Hepatocyte (in vitro differentiated cells): ENCODE measurements around the gene PPBP.

Source experiments
- EZH2 ChIP-seq: fragments of 200-600 bp; sonication (generic); IDR thresholded peaks from 2 replicates; pipeline ENCODE4 v1.6.1; 2016; ENCODE audit warnings: antibody characterized with exemption, mild to moderate bottlenecking, borderline replicate concordance
- TF ChIP-seq, protein P1 (sequence below): fragments of 200-600 bp; sonication (generic); IDR thresholded peaks from 2 replicates; pipeline ENCODE4 v1.5.1; 2016; ENCODE audit warnings: antibody characterized with exemption, mild to moderate bottlenecking; ENCODE audit not compliant: poor library complexity

DNA sequence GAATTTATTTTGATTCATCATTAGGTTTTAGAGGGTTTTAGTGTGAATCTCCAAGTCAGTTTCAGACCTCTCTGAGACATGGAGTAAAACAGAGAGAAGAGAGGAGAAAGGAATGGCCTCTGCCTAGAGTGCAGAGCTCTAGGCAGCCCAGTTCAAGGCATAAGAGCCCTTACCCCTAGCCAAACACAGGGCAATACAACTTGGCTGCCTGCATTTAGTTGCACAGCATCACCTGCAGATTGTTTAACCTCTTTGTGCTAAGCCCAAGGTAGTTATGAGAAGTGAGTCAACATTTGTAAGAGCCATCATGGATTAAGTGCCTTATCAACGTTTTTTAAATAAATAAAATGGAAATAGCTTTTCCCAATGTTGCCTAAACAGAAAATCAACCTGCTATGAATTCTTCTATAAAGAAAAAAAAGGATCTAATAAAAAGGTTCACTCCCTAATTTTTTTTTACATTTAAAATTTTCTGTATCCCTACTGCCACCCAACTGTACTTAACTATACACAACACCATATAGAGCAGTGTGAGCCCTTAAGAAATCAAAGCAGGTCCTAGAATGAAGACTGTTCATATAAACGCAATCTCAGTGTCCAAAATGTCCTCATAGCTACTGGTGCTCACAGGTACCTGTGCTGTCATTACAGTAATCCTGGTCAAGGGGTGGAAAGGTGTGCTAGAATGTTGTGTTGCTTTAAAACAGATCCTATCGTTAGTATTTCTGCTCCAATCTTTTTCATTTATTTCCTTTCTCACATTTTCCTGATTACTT lies 42.1 kb downstream of the PPBP start:
- TF ChIP-seq, protein P1, sequence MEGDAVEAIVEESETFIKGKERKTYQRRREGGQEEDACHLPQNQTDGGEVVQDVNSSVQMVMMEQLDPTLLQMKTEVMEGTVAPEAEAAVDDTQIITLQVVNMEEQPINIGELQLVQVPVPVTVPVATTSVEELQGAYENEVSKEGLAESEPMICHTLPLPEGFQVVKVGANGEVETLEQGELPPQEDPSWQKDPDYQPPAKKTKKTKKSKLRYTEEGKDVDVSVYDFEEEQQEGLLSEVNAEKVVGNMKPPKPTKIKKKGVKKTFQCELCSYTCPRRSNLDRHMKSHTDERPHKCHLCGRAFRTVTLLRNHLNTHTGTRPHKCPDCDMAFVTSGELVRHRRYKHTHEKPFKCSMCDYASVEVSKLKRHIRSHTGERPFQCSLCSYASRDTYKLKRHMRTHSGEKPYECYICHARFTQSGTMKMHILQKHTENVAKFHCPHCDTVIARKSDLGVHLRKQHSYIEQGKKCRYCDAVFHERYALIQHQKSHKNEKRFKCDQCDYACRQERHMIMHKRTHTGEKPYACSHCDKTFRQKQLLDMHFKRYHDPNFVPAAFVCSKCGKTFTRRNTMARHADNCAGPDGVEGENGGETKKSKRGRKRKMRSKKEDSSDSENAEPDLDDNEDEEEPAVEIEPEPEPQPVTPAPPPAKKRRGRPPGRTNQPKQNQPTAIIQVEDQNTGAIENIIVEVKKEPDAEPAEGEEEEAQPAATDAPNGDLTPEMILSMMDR: no peak
- no peak for TF ChIP-seq EZH2
